GM08714 (cell line): ENCODE results near the gene FXR1.
"Not testable (repeated sequence)": the region's sequence is repeated elsewhere in the genome, so short reads cannot be mapped to it uniquely, and the experiment has no call there.

Experiments
- H3K4me3 ChIP-seq: fragments of 200-500 bp; sonication (Bioruptor generic); 2 replicates; pipeline ENCODE4 v1.5.1; 2014; ENCODE audit warnings: mild to moderate bottlenecking, low read length, inconsistent platforms
- ZNF274 ChIP-seq: IDR thresholded peaks from 2 replicates; pipeline ENCODE4 v1.6.1; 2012; ENCODE audit warnings: mild to moderate bottlenecking, low read depth, low read length

Gene FXR1

DNA sequence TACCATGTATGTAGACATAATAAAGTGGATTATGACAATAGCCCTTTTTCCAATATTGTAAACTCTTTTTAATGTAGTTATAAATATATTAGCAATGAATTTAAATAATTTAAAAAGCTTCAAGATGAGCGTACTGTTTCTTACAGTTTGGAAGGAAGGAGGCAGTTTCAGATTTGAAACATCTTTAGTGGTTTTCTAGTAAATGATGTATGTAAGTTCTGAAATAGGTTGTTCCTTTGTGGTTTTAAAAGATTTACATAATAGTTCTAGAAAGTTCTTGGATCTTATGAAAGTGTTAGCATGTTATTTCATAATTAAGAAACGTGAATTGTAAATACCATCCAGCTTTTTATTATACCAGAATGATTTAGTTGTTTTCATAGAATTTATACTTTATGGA, 61.1 kb downstream of the FXR1 start:
- no peak for TF ChIP-seq ZNF274
- no peak overlapping the region for H3K4me3 ChIP-seq

GRCh38 chr3:180974286-180974685, 61.8 kb downstream of the FXR1 start:
- no peak overlapping the region for H3K4me3 ChIP-seq
- no peak for TF ChIP-seq ZNF274

- no peak overlapping the region for H3K4me3 ChIP-seq
- no peak for TF ChIP-seq ZNF274
These were observed 65.0 kb downstream of the FXR1 start for GRCh38 chr3:180977498-180977897.

DNA sequence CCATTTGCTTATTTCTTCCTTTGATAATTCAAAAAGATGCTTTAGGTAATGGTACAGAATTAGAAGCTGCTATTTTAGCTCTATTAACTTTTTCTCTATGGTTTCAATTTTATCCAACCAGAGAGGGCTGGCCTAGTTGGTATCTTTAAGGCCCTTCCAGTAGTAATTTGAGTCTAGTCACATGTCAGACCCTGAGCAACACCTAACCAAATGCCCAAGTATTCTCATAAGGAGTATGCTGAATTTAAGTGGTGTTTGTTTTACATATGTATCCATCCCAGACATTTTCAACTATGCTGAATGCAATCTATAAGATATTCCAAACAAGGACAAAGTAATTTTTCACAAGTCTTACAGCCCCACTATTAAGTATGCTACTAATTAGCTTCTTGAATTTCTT, 67.5 kb downstream of the FXR1 start:
- TF ChIP-seq ZNF274 = no peak
- H3K4me3 ChIP-seq = no peak overlapping the region

DNA sequence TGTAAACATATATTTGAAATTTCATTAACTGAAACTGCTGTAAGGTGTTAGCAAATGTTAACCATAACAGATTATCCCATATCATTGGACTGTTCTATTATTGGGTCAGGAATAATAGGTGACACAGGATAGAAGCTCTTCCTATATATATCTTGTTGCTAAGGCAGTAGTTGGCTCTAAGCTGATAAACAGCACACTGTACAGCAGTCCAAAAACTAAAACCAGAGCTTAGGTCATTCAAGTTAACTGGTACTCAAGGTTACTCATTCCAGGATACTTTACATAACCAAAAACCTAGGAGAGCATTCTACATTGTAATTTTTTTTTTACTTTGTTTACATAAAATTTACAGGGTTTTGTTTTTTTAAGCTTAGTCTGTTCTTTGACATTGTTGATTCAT, 68.1 kb downstream of the FXR1 start:
- H3K4me3 ChIP-seq = no peak overlapping the region
- no peak for TF ChIP-seq ZNF274

DNA sequence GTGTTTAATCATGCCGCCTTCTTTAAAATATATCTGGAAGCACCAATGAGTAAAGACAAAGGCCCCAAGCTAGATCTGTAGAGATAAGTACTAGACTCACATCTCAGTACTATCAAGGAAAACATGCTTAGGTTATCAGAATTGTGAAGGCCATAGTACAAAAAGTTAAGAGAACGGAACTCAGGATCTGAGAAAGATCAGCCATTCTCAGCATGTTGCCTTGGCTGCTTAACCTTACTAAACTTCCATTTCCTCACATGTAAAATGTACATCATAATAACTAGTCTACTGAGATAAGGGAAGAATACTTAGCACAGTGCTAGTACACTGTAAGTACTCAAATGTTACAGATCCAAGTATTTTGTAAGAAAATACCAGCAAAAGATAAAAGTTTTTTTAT, 69.4 kb downstream of the FXR1 start:
- no peak for TF ChIP-seq ZNF274
- no peak overlapping the region for H3K4me3 ChIP-seq

DNA sequence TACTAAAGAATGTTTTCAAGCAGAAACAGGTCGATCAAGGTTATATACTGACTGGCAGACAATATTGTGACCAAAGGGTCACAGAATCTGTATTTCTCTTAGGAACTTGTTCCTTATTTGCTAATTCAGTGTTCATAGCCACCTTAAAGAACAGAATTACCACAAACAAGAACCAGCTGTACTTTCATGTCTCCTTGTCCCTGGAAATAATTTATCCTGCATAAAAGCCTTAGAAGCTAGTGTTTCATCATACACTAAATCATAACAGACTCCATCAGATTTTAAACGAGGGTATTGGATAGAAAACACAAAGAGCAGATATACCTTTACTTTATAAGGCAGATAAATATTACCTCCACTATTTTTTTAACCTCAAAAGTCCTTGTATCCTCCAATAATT, 70.7 kb downstream of the FXR1 start:
- no peak for TF ChIP-seq ZNF274

GRCh38 chr3:180986366-180986765, 73.9 kb downstream of the FXR1 start:
- not testable (repeated sequence) for H3K4me3 ChIP-seq

More for the DNA sequence above, 70.7 kb downstream of the FXR1 start:
- no peak overlapping the region for H3K4me3 ChIP-seq

- TF ChIP-seq ZNF274 = no peak
- no peak overlapping the region for H3K4me3 ChIP-seq
These were observed 74.9 kb downstream of the FXR1 start for GRCh38 chr3:180987344-180987743.

- TF ChIP-seq ZNF274 = no peak
- peak within 1 kb of the TSS; percentile 78 for H3K4me3 ChIP-seq
These were observed 77.1 kb downstream of the FXR1 start, which contains the start of gene DNAJC19 for GRCh38 chr3:180989291-180990163. DNAJC19 (minus strand) TSS chr3:180989736; CDS start chr3:180989602, 134 bp downstream.

DNA sequence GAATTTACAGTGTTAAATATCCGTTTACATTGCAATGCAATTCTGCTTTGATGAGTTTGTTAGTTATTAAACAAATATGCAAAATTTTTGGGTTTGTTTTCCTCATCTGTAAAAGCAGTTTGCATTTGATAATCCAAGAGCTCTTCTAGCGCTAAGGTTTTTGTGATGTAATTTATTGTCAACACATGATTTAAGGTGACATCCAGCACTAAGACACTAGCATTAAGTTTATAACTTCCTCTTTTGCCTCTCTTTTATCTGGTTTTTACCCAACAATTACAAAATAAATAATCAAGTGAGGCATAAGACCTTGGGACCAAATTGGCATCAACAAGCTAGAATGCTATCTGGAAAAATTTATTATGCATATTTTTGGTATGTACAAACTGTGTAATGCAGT, 78.0 kb downstream of the FXR1 start:
- no peak for TF ChIP-seq ZNF274
- peak overlapping the region; percentile 78; the same call in 1 of the 2 replicates for H3K4me3 ChIP-seq

- no peak overlapping the region for H3K4me3 ChIP-seq
- no peak for TF ChIP-seq ZNF274
These were observed 84.0 kb downstream of the FXR1 start for GRCh38 chr3:180996415-180996932.

DNA sequence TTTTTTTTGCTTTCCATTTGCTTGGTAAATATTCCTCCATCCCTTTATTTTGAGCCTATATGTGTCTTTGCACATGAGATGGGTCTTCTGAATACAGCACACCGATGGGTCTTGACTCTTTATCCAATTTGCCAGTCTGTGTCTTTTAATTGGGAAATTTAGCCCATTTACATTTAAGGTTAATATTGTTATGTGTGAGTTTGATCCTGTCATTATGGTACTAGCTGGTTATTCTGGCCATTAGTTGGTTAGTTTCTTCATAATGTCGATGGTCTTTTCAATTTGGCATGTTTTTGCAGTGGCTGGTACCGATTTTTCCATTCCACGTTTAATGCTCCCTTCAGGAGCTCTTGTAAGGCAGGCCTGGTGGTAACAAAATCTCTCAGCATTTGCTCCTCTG, 89.9 kb downstream of the FXR1 start:
- not testable (repeated sequence) for H3K4me3 ChIP-seq

DNA sequence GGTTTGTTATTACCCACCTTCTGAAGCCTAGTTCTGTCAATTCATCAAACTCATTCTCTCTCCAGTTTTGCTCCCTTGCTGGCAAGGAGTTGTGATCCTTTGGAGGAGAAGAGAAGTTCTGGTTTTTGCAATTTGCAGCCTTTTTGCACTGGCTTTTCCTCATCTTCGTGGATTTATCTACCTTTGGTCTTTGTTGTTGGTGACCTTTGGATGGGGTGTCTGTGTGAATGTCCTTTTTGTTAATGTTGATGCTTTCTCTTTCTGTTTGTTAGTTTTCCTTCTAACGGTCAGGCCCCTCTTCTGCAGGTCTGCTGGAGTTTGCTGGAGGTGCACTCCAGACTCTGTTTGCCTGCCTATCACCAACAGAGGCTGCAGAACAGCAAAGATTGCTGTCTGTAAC, 91.0 kb downstream of the FXR1 start:
- H3K4me3 ChIP-seq = not testable (repeated sequence)

GRCh38 chr3:181006541-181006940, 94.1 kb downstream of the FXR1 start:
- TF ChIP-seq ZNF274 = no peak
- no peak overlapping the region for H3K4me3 ChIP-seq

- H3K4me3 ChIP-seq = no peak overlapping the region
- TF ChIP-seq ZNF274 = no peak
These were observed 94.8 kb downstream of the FXR1 start for GRCh38 chr3:181007262-181007661.
